HFFc6 (cell line): ENCODE data around the gene LCA5. TPM values are rescaled to one million over a fixed set of nuclear protein-coding genes. Genes with fewer than 3 reads are reported as not detected.
"Not testable (repeated sequence)": the region's sequence is repeated elsewhere in the genome, so short reads cannot be mapped to it uniquely, and the experiment has no call there.

ENCODE experiments used
- DNase-seq: peaks from one replicate; pipeline ENCODE4 v3.0.0-alpha.2; 2018
- H3K27ac Mint-ChIP-seq: 2 replicates; pipeline ENCODE4 v1.8.0; 2020; ENCODE audit warnings: mild to moderate bottlenecking, mixed read lengths
- H3K27me3 Mint-ChIP-seq: 2 replicates; pipeline ENCODE4 v1.8.0; 2021; ENCODE audit warnings: mild to moderate bottlenecking, moderate library complexity, mixed read lengths; ENCODE audit not compliant: insufficient read depth
- H3K36me3 Mint-ChIP-seq: 2 replicates; pipeline ENCODE4 v1.8.0; 2021; ENCODE audit warnings: low read depth, mixed read lengths
- H3K4me1 Mint-ChIP-seq: 2 replicates; pipeline ENCODE4 v1.8.0; 2020; ENCODE audit warnings: low read depth, mixed read lengths
- H3K4me3 Mint-ChIP-seq: 2 replicates; pipeline ENCODE4 v1.8.0; 2020; ENCODE audit warnings: mild to moderate bottlenecking, moderate library complexity, mixed read lengths
- H3K9me3 Mint-ChIP-seq: 2 replicates; pipeline ENCODE4 v1.8.0; 2020; ENCODE audit warnings: mild to moderate bottlenecking, mixed read lengths
- CTCF ChIP-seq: fragments of 200-600 bp; sonication (generic); IDR thresholded peaks from 2 replicates; pipeline ENCODE4 v1.5.0; 2021; ENCODE audit warnings: antibody characterized with exemption, mild to moderate bottlenecking
- total RNA-seq, 6 experiments: library from RNA; stranded (reverse); fragmentation: NEBNext Ultra II Directional; extraction: Animal tissue kit (Norgen Biotek cat#: 25700); gene quantifications; 2 replicates in 1 of 6; 3 replicates in 5 of 6; pipeline ENCODE4 v1.2.3, GENCODE V29; 2021

Gene LCA5
- total RNA-seq, 6 experiments from 2014 or later = 2.9 to 3.8 (median 3.3) TPM

GRCh38 chr6:79536585-79536953 lies 661 bp downstream of the LCA5 start:
- no peak overlapping the region for H3K4me3 Mint-ChIP-seq
- H3K27ac Mint-ChIP-seq = no peak overlapping the region
- H3K4me1 Mint-ChIP-seq = peaks cover 17% of the 10 kb centered on the region
- no peaks in the 10 kb centered on the region for H3K9me3 Mint-ChIP-seq
- H3K27me3 Mint-ChIP-seq = peaks cover 2% of the 10 kb centered on the region; the same call in 1 of the 2 replicates
- no peak for TF ChIP-seq CTCF
- DNase-seq = peak; percentile 16
- H3K36me3 Mint-ChIP-seq = peaks cover 3% of the 10 kb centered on the region; the same call in 1 of the 2 replicates

GRCh38 chr6:79529567-79529966 lies 7.7 kb downstream of the LCA5 start:
- H3K27ac Mint-ChIP-seq, H3K36me3 Mint-ChIP-seq, DNase-seq, H3K4me1 Mint-ChIP-seq, H3K9me3 Mint-ChIP-seq, H3K27me3 Mint-ChIP-seq, H3K4me3 Mint-ChIP-seq: not testable (repeated sequence)

GRCh38 chr6:79526897-79527296 lies 10.3 kb downstream of the LCA5 start:
- no peak overlapping the region for H3K27ac Mint-ChIP-seq
- no peak for TF ChIP-seq CTCF

GRCh38 chr6:79525272-79526100 lies 11.7 kb downstream of the LCA5 start:
- Mint-ChIP-seq H3K27ac (no peak overlapping the region), H3K4me3 (no peak overlapping the region), H3K4me1 (peaks cover 6% of the 10 kb centered on the region; the same call in 1 of the 2 replicates), H3K36me3 (peaks cover 4% of the 10 kb centered on the region; the same call in 1 of the 2 replicates), H3K27me3 (no peaks in the 10 kb centered on the region), H3K9me3 (no peaks in the 10 kb centered on the region)
- DNase-seq = no peak
- TF ChIP-seq CTCF = no peak

More at GRCh38 chr6:79526897-79527296, 10.3 kb downstream of the LCA5 start:
- H3K4me3 Mint-ChIP-seq = no peak overlapping the region
- DNase-seq = no peak
- no peaks in the 10 kb centered on the region for H3K9me3 Mint-ChIP-seq
- H3K27me3 Mint-ChIP-seq = no peaks in the 10 kb centered on the region
- peaks cover 6% of the 10 kb centered on the region; the same call in 1 of the 2 replicates for H3K4me1 Mint-ChIP-seq
- peaks cover 4% of the 10 kb centered on the region; the same call in 1 of the 2 replicates for H3K36me3 Mint-ChIP-seq

GRCh38 chr6:79524065-79524464 lies 13.2 kb downstream of the LCA5 start:
- Mint-ChIP-seq H3K36me3 (peaks cover under 1% of the 10 kb centered on the region; the same call in 1 of the 2 replicates), H3K9me3 (no peaks in the 10 kb centered on the region), H3K4me3 (no peak overlapping the region), H3K4me1 (peaks cover 6% of the 10 kb centered on the region; the same call in 1 of the 2 replicates), H3K27me3 (no peaks in the 10 kb centered on the region), H3K27ac (no peak overlapping the region)
- no peak for DNase-seq
- no peak for TF ChIP-seq CTCF

GRCh38 chr6:79522609-79523008 lies 14.6 kb downstream of the LCA5 start:
- no peaks in the 10 kb centered on the region for H3K27me3 Mint-ChIP-seq
- no peak for DNase-seq
- no peaks in the 10 kb centered on the region for H3K9me3 Mint-ChIP-seq
- no peaks in the 10 kb centered on the region for H3K36me3 Mint-ChIP-seq
- no peak overlapping the region for H3K27ac Mint-ChIP-seq
- peaks cover 6% of the 10 kb centered on the region; the same call in 1 of the 2 replicates for H3K4me1 Mint-ChIP-seq
- H3K4me3 Mint-ChIP-seq = no peak overlapping the region
- TF ChIP-seq CTCF = no peak
